Measurements from ENCODE around the gene ADGRL2. TPM values are rescaled to one million over a fixed set of nuclear protein-coding genes. Genes with fewer than 3 reads are reported as not detected.

Gene ADGRL2
- polyA plus RNA-seq, 1 donor (not counting 4 experiments of a cell fraction or from before 2014, with no cell fraction given) = 6.6 TPM

DNA sequence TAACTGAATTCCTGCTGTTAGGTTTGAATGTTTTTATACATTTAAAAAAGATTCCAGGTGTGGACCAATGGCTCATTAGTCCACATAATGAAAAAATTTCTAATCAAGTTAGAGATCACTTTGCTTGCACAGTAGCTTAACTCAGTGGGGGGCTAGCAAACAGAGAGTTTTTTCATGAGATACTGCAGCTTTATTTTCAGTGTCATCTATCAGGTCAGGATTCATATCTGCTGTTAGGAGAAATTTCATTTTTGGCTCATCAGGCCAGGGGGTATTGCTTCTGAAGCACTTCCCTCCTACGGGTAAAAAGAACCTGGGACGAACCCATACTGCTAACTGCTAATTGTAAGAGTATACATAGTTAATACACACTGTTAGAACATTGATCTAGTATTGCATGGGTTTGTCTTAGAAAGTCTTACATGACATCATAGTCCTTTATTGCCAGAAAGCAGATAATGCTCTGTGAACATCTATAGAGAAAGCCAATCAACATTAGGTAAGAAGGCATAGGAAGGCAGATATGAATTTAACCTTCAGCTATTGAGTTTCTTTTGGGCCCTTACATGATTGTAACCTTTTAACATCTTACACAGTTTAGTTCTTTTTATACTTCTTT lies 38.0 kb downstream of the ADGRL2 start:
- H3K79me2 ChIP-seq (ENCODE audit: control insufficient read depth, insufficient read depth, low read length) = no peaks in the 10 kb centered on the region

DNA sequence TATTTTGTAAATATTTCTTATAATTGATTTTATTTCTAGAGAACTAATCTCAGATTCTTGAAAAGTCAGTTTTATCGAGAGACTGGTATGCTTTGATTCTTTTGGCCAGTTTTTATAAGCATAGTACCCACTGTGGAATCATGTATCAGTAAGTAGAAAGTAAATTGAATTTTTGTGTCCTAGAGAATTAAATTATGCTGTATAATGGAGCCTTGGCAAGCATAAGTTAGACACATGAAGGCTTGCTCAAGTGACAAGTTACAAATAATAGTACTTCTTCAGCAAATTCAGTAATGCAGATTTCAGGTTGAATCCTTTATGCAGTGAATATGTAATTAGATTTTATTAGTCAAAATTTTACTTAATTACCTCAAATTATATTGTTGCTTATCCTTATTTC lies 40.1 kb downstream of the ADGRL2 start:
- FAIRE-seq = no peak
- no peaks in the 10 kb centered on the region for H3K27me3 ChIP-seq (ENCODE audit: control insufficient read depth, extremely low read depth, insufficient read depth, low read length)

More for the DNA sequence above, 38.0 kb downstream of the ADGRL2 start:
- H3K4me3 ChIP-seq (ENCODE audit: control insufficient read depth in 2 of 3, extremely low read depth in 1 of 3, insufficient read depth in 2 of 3, low read depth in 1 of 3, low read length in 3 of 3) = no peak overlapping the region
- no peaks in the 10 kb centered on the region for H4K20me1 ChIP-seq (ENCODE audit: control insufficient read depth, extremely low read depth, insufficient read depth, low read length)
- TF ChIP-seq, protein P1, sequence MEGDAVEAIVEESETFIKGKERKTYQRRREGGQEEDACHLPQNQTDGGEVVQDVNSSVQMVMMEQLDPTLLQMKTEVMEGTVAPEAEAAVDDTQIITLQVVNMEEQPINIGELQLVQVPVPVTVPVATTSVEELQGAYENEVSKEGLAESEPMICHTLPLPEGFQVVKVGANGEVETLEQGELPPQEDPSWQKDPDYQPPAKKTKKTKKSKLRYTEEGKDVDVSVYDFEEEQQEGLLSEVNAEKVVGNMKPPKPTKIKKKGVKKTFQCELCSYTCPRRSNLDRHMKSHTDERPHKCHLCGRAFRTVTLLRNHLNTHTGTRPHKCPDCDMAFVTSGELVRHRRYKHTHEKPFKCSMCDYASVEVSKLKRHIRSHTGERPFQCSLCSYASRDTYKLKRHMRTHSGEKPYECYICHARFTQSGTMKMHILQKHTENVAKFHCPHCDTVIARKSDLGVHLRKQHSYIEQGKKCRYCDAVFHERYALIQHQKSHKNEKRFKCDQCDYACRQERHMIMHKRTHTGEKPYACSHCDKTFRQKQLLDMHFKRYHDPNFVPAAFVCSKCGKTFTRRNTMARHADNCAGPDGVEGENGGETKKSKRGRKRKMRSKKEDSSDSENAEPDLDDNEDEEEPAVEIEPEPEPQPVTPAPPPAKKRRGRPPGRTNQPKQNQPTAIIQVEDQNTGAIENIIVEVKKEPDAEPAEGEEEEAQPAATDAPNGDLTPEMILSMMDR (optimal IDR thresholded peaks at IDR 0.05 in 1 of 3, IDR thresholded peaks at IDR 0.05 in 1 of 3, conservative IDR thresholded peaks at IDR 0.05 in 1 of 3; ENCODE audit: extremely low read depth in 1 of 3, insufficient read depth in 2 of 3, low read length in 3 of 3) = no peak
- no peak for TF ChIP-seq EZH2 (IDR thresholded peaks at IDR 0.05; ENCODE audit: low read length)
- H3K27ac ChIP-seq (ENCODE audit: control insufficient read depth, insufficient read depth, low read length) = no peak overlapping the region
- no peak overlapping the region for H3K4me2 ChIP-seq (ENCODE audit: control insufficient read depth, extremely low read depth, insufficient read depth, low read depth, low read length)
- DNase-seq (ENCODE audit: low read depth, low spot score) = no peak
- no peaks in the 10 kb centered on the region for H3K36me3 ChIP-seq (ENCODE audit: control insufficient read depth in 2 of 2, extremely low read depth in 1 of 2, insufficient read depth in 2 of 2, low read length in 2 of 2)
- dilution Hi-C loops (cut with MboI; ENCODE audit: extremely low pct_ligation_motif_present, low sequenced_read_pairs) = no loop called here
- no peak overlapping the region for H2AFZ ChIP-seq (ENCODE audit: control insufficient read depth, low read length)
- no peaks in the 10 kb centered on the region for H3K4me1 ChIP-seq (ENCODE audit: control insufficient read depth, extremely low read depth, insufficient read depth, low read length)
- no peaks in the 10 kb centered on the region for H3K27me3 ChIP-seq (ENCODE audit: control insufficient read depth, extremely low read depth, insufficient read depth, low read length)
- FAIRE-seq = no peak
- no peaks in the 10 kb centered on the region for H3K9me1 ChIP-seq (ENCODE audit: control insufficient read depth, extremely low read depth, insufficient read depth, low read length)
- no peak overlapping the region for H3K9ac ChIP-seq (ENCODE audit: control insufficient read depth, extremely low read depth, insufficient read depth, low read length)
- H3K9me3 ChIP-seq (ENCODE audit: control insufficient read depth, low read depth, low read length) = no peaks in the 10 kb centered on the region

More for the DNA sequence above, 40.1 kb downstream of the ADGRL2 start:
- Histone ChIP-seq H3K9me1 (ENCODE audit: control insufficient read depth, extremely low read depth, insufficient read depth, low read length) (no peaks in the 10 kb centered on the region), H4K20me1 (ENCODE audit: control insufficient read depth, extremely low read depth, insufficient read depth, low read length) (no peaks in the 10 kb centered on the region), H3K9ac (ENCODE audit: control insufficient read depth, extremely low read depth, insufficient read depth, low read length) (no peak overlapping the region), H3K4me2 (ENCODE audit: control insufficient read depth, extremely low read depth, insufficient read depth, low read depth, low read length) (no peak overlapping the region), H3K36me3 (ENCODE audit: control insufficient read depth in 2 of 2, extremely low read depth in 1 of 2, insufficient read depth in 2 of 2, low read length in 2 of 2) (no peaks in the 10 kb centered on the region), H2AFZ (ENCODE audit: control insufficient read depth, low read length) (no peak overlapping the region), H3K9me3 (ENCODE audit: control insufficient read depth, low read depth, low read length) (no peaks in the 10 kb centered on the region), H3K4me1 (ENCODE audit: control insufficient read depth, extremely low read depth, insufficient read depth, low read length) (no peaks in the 10 kb centered on the region), H3K4me3 (ENCODE audit: control insufficient read depth in 2 of 3, extremely low read depth in 1 of 3, insufficient read depth in 2 of 3, low read depth in 1 of 3, low read length in 3 of 3) (no peak overlapping the region), H3K27ac (ENCODE audit: control insufficient read depth, insufficient read depth, low read length) (no peak overlapping the region), H3K79me2 (ENCODE audit: control insufficient read depth, insufficient read depth, low read length) (no peaks in the 10 kb centered on the region)
- no peak for DNase-seq (ENCODE audit: low read depth, low spot score)
- TF ChIP-seq, protein P1 (optimal IDR thresholded peaks at IDR 0.05 in 1 of 3, IDR thresholded peaks at IDR 0.05 in 1 of 3, conservative IDR thresholded peaks at IDR 0.05 in 1 of 3; ENCODE audit: extremely low read depth in 1 of 3, insufficient read depth in 2 of 3, low read length in 3 of 3) = no peak
- no peak for TF ChIP-seq EZH2 (IDR thresholded peaks at IDR 0.05; ENCODE audit: low read length)
- dilution Hi-C loops (cut with MboI; ENCODE audit: extremely low pct_ligation_motif_present, low sequenced_read_pairs) = no loop called here

All from keratinocyte (primary cell).